Muscle layer of duodenum (tissue), 2 donors: ENCODE data around the gene PPCDC.
"Not testable (repeated sequence)": the region's sequence is repeated elsewhere in the genome, so short reads cannot be mapped to it uniquely, and the experiment has no call there.

ENCODE experiments used
- H3K27ac ChIP-seq: one replicate; pipeline ENCODE4 v1.7.0; 2013; ENCODE audit warnings: mild to moderate bottlenecking, low read length
- H3K27me3 ChIP-seq: one replicate; pipeline ENCODE4 v1.7.0; 2013; ENCODE audit warnings: low read depth, mild to moderate bottlenecking, control low read depth, low read length
- H3K36me3 ChIP-seq, 2 donors: one replicate each; pipeline ENCODE4 v1.7.0; 2013; ENCODE audit warnings: low read length in 2 of 2, control low read depth in 1 of 2, mild to moderate bottlenecking in 1 of 2; ENCODE audit not compliant: insufficient read depth in 2 of 2, control insufficient read depth in 1 of 2
- H3K4me1 ChIP-seq, 2 donors: one replicate each; pipeline ENCODE4 v1.7.0; 2013; ENCODE audit warnings: low read length in 2 of 2, mild to moderate bottlenecking in 2 of 2, control low read depth in 1 of 2, moderate library complexity in 1 of 2; ENCODE audit not compliant: insufficient read depth in 2 of 2, control insufficient read depth in 1 of 2
- H3K4me3 ChIP-seq, 2 donors: one replicate each; pipeline ENCODE4 v1.7.0; 2013; ENCODE audit warnings: low read length in 2 of 2, low read depth in 1 of 2, mild to moderate bottlenecking in 1 of 2
- H3K9me3 ChIP-seq, 2 donors: one replicate each; pipeline ENCODE4 v1.7.0; 2013; ENCODE audit warnings: low read length in 2 of 2, control low read depth in 1 of 2, mild to moderate bottlenecking in 1 of 2; ENCODE audit not compliant: control insufficient read depth in 1 of 2
- donor health status: healthy.

The PPCDC gene

GRCh38 chr15:75094961-75095478 lies 71.6 kb downstream of the PPCDC start:
- H3K27ac ChIP-seq, H3K4me3 ChIP-seq, H3K36me3 ChIP-seq, H3K4me1 ChIP-seq, H3K27me3 ChIP-seq, H3K9me3 ChIP-seq: not testable (repeated sequence)

- no peaks in the 10 kb centered on the region for H3K27me3 ChIP-seq
- H3K27ac ChIP-seq = no peak overlapping the region
- H3K36me3 ChIP-seq = no peaks in the 10 kb centered on the region
- no peaks in the 10 kb centered on the region for H3K4me1 ChIP-seq
- H3K4me3 ChIP-seq = no peak overlapping the region
- no peaks in the 10 kb centered on the region for H3K9me3 ChIP-seq
Measured at GRCh38 chr15:75095594-75095993, 72.2 kb downstream of the PPCDC start.

- H3K27me3 ChIP-seq = no peaks in the 10 kb centered on the region
- no peaks in the 10 kb centered on the region for H3K4me1 ChIP-seq
- H3K4me3 ChIP-seq = no peak overlapping the region
- H3K27ac ChIP-seq = no peak overlapping the region
- H3K36me3 ChIP-seq = no peaks in the 10 kb centered on the region
- H3K9me3 ChIP-seq = no peaks in the 10 kb centered on the region
Measured at GRCh38 chr15:75097939-75098338, 74.5 kb downstream of the PPCDC start.

- H3K27me3 ChIP-seq = no peaks in the 10 kb centered on the region
- no peaks in the 10 kb centered on the region for H3K4me1 ChIP-seq
- no peaks in the 10 kb centered on the region for H3K36me3 ChIP-seq
- no peak overlapping the region for H3K27ac ChIP-seq
- H3K9me3 ChIP-seq = no peaks in the 10 kb centered on the region
- H3K4me3 ChIP-seq = no peak overlapping the region
Measured at GRCh38 chr15:75098404-75098803, 75.0 kb downstream of the PPCDC start.
